Sigmoid colon (tissue), 7 donors: Measurements from ENCODE around the gene OR4K1. TPM values are rescaled to one million over a fixed set of nuclear protein-coding genes. Genes with fewer than 3 reads are reported as not detected.

Source experiments
- DNase-seq: peaks from one replicate; pipeline ENCODE4 v3.0.0-alpha.2; 2019
- H3K27ac ChIP-seq, 4 donors: fragments of 200-600 bp; sonication (generic); one replicate each; pipeline ENCODE4 v1.5.1; 2016 to 2019; ENCODE audit warnings: mild to moderate bottlenecking in 1 of 4
- H3K27me3 ChIP-seq, 3 donors: fragments of 200-600 bp; sonication (generic); one replicate each; pipeline ENCODE4 v1.5.1; 2019; ENCODE audit warnings: mild to moderate bottlenecking in 1 of 3
- H3K36me3 ChIP-seq, 4 donors: fragments of 200-600 bp; sonication (generic); one replicate each; pipeline ENCODE4 v1.5.1; 2016 to 2019
- H3K4me1 ChIP-seq, 4 donors: fragments of 200-600 bp; sonication (generic); one replicate each; pipeline ENCODE4 v1.5.1; 2017 to 2019
- H3K4me3 ChIP-seq, 4 donors: fragments of 200-600 bp; sonication (generic); one replicate each; pipeline ENCODE4 v1.5.1; 2017 to 2019; ENCODE audit warnings: mild to moderate bottlenecking in 2 of 4, moderate library complexity in 1 of 4
- H3K9me3 ChIP-seq, 4 donors: fragments of 200-600 bp in 3 of 4; sonication (generic) in 3 of 4; one replicate each; pipeline versions ENCODE4 v1.5.1 to v1.6.1; 2013 to 2019
- CTCF ChIP-seq, 4 experiments: fragments of 450-650 bp in 3 of 4; fragments of 200-600 bp in 1 of 4; IDR thresholded peaks; one replicate each; pipeline ENCODE4 v1.5.1; 2016 to 2019; ENCODE audit warnings: antibody characterized with exemption in 4 of 4, mild to moderate bottlenecking in 3 of 4, moderate library complexity in 2 of 4
- EP300 ChIP-seq, 4 donors: sonication (generic); formaldehyde crosslinking; IDR thresholded peaks; one replicate each; pipeline ENCODE4 v1.6.1; 2017; ENCODE audit warnings: antibody characterized with exemption in 4 of 4
- POLR2A ChIP-seq, 2 donors: fragments of 450-650 bp; IDR thresholded peaks; one replicate each; pipeline ENCODE4 v1.6.1; 2016; ENCODE audit warnings: antibody characterized with exemption in 2 of 2, mild to moderate bottlenecking in 2 of 2, moderate library complexity in 2 of 2
- POLR2AphosphoS5 ChIP-seq, 4 donors: sonication (generic); formaldehyde crosslinking; IDR thresholded peaks; one replicate each; pipeline ENCODE4 v1.6.1; 2017; ENCODE audit warnings: antibody characterized with exemption in 4 of 4
- WGBS, 2 donors: extraction: QIAGEN DNeasy Blood & Tissue Kit; methylation state at CpG; one replicate each; pipeline ENCODE4 v1.1.7; 2013; 5-methylcytosine and 5-hydroxymethylcytosine counted together
- intact Hi-C: fragments of 100-400 bp; cut with DNase I; formaldehyde crosslinking; loops from one replicate; pipeline ENCODE4 v1.15.1; 2023
- polyA plus RNA-seq, 3 donors: library from polyadenylated mRNA; stranded (reverse); fragments of 200-250 nt; gene quantifications; one replicate each; pipeline ENCODE4 v1.2.3, GENCODE V29; 2013
- total RNA-seq, 4 donors: library from RNA; depleted of rRNA; stranded (reverse); fragments of >200 nt; gene quantifications; one replicate each; pipeline ENCODE4 v1.1.0, GENCODE V29; 2016
- donor health status: healthy with polysubstance abuse.
- donor health status: Bipolar disorder and iron deficiency.
- donor health status: healthy.

Gene OR4K1
- total and polyA plus RNA-seq, 7 donors, result not detected

GRCh38 chr14:19911114-19911513 is 19.6 kb upstream of the OR4K1 start:
- Histone ChIP-seq H3K36me3 (no peaks in the 10 kb centered on the region), H3K27ac (no peak overlapping the region), H3K4me3 (no peak overlapping the region), H3K9me3 (peaks cover 0 to 2% (median 0%) of the 10 kb centered on the region in 4 donors), H3K27me3 (no peaks in the 10 kb centered on the region), H3K4me1 (no peaks in the 10 kb centered on the region)
- TF ChIP-seq POLR2AphosphoS5 (IDR thresholded peaks at IDR 0.05) (no peak), CTCF (IDR thresholded peaks at IDR 0.05) (no peak), POLR2A (IDR thresholded peaks at IDR 0.05) (no peak), EP300 (IDR thresholded peaks at IDR 0.05) (no peak)
- DNase-seq, result no peak
- 57% methylated on average over 3 of the region's 3 CpGs for WGBS, 2 donors
- intact Hi-C loops, result no loop called here

- Histone ChIP-seq H3K4me3 (no peak overlapping the region), H3K36me3 (no peaks in the 10 kb centered on the region), H3K4me1 (no peaks in the 10 kb centered on the region), H3K9me3 (peaks cover 0 to 6% (median 0%) of the 10 kb centered on the region in 4 donors), H3K27ac (no peak overlapping the region), H3K27me3 (no peaks in the 10 kb centered on the region)
- intact Hi-C loops, result no loop called here
- TF ChIP-seq POLR2AphosphoS5 (IDR thresholded peaks at IDR 0.05) (no peak), EP300 (IDR thresholded peaks at IDR 0.05) (no peak), POLR2A (IDR thresholded peaks at IDR 0.05) (no peak), CTCF (IDR thresholded peaks at IDR 0.05) (no peak)
- 67 to 71% methylated on average over 3 of the region's 3 CpGs for WGBS, 2 donors
- no peak for DNase-seq
Observed at GRCh38 chr14:19917243-19917642, 13.5 kb upstream of the OR4K1 start.

- H3K4me1 ChIP-seq, result no peaks in the 10 kb centered on the region
- WGBS, 2 donors, result 63 to 66% methylated on average over 1 of the region's 1 CpG
- H3K9me3 ChIP-seq, result peaks cover 0 to 6% (median 0%) of the 10 kb centered on the region in 4 donors
- H3K36me3 ChIP-seq, result no peaks in the 10 kb centered on the region
- intact Hi-C loops, result no loop called here
- no peak overlapping the region for H3K4me3 ChIP-seq
- H3K27ac ChIP-seq, result no peak overlapping the region
- DNase-seq, result no peak
- TF ChIP-seq POLR2A (IDR thresholded peaks at IDR 0.05) (no peak), CTCF (IDR thresholded peaks at IDR 0.05) (no peak), EP300 (IDR thresholded peaks at IDR 0.05) (no peak), POLR2AphosphoS5 (IDR thresholded peaks at IDR 0.05) (no peak)
- H3K27me3 ChIP-seq, result no peaks in the 10 kb centered on the region
Observed at GRCh38 chr14:19917955-19918518, 12.7 kb upstream of the OR4K1 start.

- H3K4me1 ChIP-seq, result no peaks in the 10 kb centered on the region
- no peak overlapping the region for H3K4me3 ChIP-seq
- peaks cover 0 to 6% (median 0%) of the 10 kb centered on the region in 4 donors for H3K9me3 ChIP-seq
- DNase-seq, result no peak
- no peak for TF ChIP-seq POLR2AphosphoS5 (IDR thresholded peaks at IDR 0.05)
- no peak for TF ChIP-seq EP300 (IDR thresholded peaks at IDR 0.05)
- TF ChIP-seq CTCF (IDR thresholded peaks at IDR 0.05), result no peak
- TF ChIP-seq POLR2A (IDR thresholded peaks at IDR 0.05), result no peak
- no peaks in the 10 kb centered on the region for H3K36me3 ChIP-seq
- intact Hi-C loops, result no loop called here
- 48 to 55% methylated on average over 4 of the region's 4 CpGs for WGBS, 2 donors
- H3K27me3 ChIP-seq, result no peaks in the 10 kb centered on the region
- no peak overlapping the region for H3K27ac ChIP-seq
Observed at GRCh38 chr14:19918553-19919264, 12.0 kb upstream of the OR4K1 start.
